Common myeloid progenitor, CD34-positive (primary cell): Measurements from ENCODE around the gene LRWD1.
"Not testable (repeated sequence)": the region's sequence is repeated elsewhere in the genome, so short reads cannot be mapped to it uniquely, and the experiment has no call there.

Source experiments
- CTCF ChIA-PET: fragments of 350-600 bp; sonication (Branson Sonifier 250); formaldehyde crosslinking; loops from one replicate; lab custom pipeline; 2021; ENCODE audit warnings: antibody characterized with exemption; lab: Charles Lee
- POLR2A ChIA-PET: fragments of 350-600 bp; sonication (Branson Sonifier 250); formaldehyde crosslinking; loops from one replicate; lab custom pipeline; 2021; ENCODE audit warnings: antibody characterized with exemption; lab: Charles Lee
- DNase-seq, 3 donors: peaks; one replicate each; pipeline versions ENCODE4 v3.0.0 to v3.0.0-alpha.2; 2013
- H3K27ac ChIP-seq, 2 experiments: 1 replicate in 1 of 2; 2 replicates in 1 of 2; pipeline ENCODE4 v1.7.0; 2013; ENCODE audit warnings: inconsistent platforms in 2 of 2, low read length in 2 of 2, mild to moderate bottlenecking in 2 of 2, low read depth in 1 of 2, moderate library complexity in 1 of 2; ENCODE audit not compliant: severe bottlenecking in 2 of 2, insufficient read depth in 1 of 2, poor library complexity in 1 of 2
- H3K27me3 ChIP-seq, 5 experiments: replicated peaks in 2 of 5; 1 replicate in 3 of 5; 2 replicates in 2 of 5; pipeline versions ENCODE4 v1.6.1 to v1.7.0; 2013; ENCODE audit warnings: low read length in 4 of 5, mild to moderate bottlenecking in 2 of 5, moderate library complexity in 2 of 5, inconsistent platforms in 1 of 5; ENCODE audit not compliant: insufficient read depth in 5 of 5, control insufficient read depth in 4 of 5
- H3K36me3 ChIP-seq, 4 experiments: 1 replicate in 2 of 4; 2 replicates in 2 of 4; pipeline versions ENCODE4 v1.6.1 to v1.7.0; 2013; ENCODE audit warnings: low read length in 3 of 4, control low read depth in 1 of 4, mild to moderate bottlenecking in 1 of 4; ENCODE audit not compliant: control insufficient read depth in 4 of 4, insufficient read depth in 4 of 4
- H3K4me1 ChIP-seq, 4 experiments: 1 replicate in 3 of 4; 2 replicates in 1 of 4; pipeline versions ENCODE4 v1.6.1 to v1.7.1; 2013; ENCODE audit warnings: low read length in 3 of 4, mild to moderate bottlenecking in 3 of 4, control low read depth in 1 of 4, inconsistent platforms in 1 of 4, moderate library complexity in 1 of 4; ENCODE audit not compliant: control insufficient read depth in 4 of 4, insufficient read depth in 4 of 4; ENCODE audit errors: control extremely low read depth in 1 of 4
- H3K4me3 ChIP-seq, 7 experiments: 1 replicate in 4 of 7; 2 replicates in 3 of 7; pipeline versions ENCODE4 v1.5.1 to v1.7.0; 2013; ENCODE audit warnings: mild to moderate bottlenecking in 7 of 7, low read length in 6 of 7, moderate library complexity in 6 of 7, inconsistent platforms in 2 of 7, low read depth in 2 of 7, control low read depth in 1 of 7; ENCODE audit not compliant: insufficient read depth in 4 of 7, control insufficient read depth in 1 of 7; ENCODE audit errors: extremely low read depth in 1 of 7
- H3K9me3 ChIP-seq, 5 experiments: 1 replicate in 4 of 5; 2 replicates in 1 of 5; pipeline versions ENCODE4 v1.6.1 to v1.7.1; 2013; ENCODE audit warnings: low read length in 4 of 5, mild to moderate bottlenecking in 2 of 5, inconsistent platforms in 1 of 5, low read depth in 1 of 5, moderate library complexity in 1 of 5; ENCODE audit not compliant: control insufficient read depth in 4 of 5, insufficient read depth in 2 of 5; ENCODE audit errors: control extremely low read depth in 1 of 5
- WGBS: methylation state at CpG from one replicate; pipeline ENCODE4 v1.1.5; 2013; ENCODE audit not compliant: insufficient coverage; 5-methylcytosine and 5-hydroxymethylcytosine counted together

The LRWD1 gene

DNA sequence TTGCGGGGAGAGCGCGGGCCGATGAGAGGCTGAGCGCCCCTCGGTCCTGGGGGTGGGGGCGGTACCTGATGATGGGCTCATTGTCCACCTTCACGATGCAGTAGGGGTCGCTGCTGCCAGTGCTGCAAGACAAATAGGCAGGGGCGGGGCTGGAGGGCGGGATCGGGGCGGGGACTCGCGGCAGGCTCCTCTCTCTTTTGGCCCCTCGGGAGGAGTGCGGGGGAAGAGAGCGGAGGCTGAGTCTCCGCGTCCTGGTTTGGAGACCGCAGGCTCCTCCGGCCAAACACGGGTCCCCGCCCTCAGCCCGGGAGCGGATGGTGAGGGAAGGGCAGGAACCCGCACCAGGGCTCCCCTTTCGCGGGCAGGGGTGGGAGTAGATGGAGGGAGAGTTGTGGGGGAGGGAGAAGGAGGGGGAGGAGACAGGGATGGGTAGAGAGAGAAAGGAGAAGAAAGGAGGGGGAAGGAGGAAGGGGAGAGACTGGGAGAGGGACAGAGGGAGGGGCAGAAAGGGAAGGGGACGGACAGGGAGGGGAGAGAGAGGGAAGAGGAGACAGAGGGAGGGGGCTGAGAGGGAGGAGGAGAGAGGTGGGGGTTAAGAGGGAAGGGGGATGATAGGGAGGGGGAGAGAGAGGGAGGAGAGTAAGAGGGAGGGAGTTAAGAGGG is 47.2 kb downstream of the LRWD1 start:
- POLR2A ChIA-PET, CTCF ChIA-PET, H3K36me3 ChIP-seq, H3K27ac ChIP-seq, H3K27me3 ChIP-seq, H3K4me3 ChIP-seq, H3K9me3 ChIP-seq, H3K4me1 ChIP-seq, DNase-seq: not testable (repeated sequence)
- no CpG with 5 or more reads among the region's 30 CpGs for WGBS

DNA sequence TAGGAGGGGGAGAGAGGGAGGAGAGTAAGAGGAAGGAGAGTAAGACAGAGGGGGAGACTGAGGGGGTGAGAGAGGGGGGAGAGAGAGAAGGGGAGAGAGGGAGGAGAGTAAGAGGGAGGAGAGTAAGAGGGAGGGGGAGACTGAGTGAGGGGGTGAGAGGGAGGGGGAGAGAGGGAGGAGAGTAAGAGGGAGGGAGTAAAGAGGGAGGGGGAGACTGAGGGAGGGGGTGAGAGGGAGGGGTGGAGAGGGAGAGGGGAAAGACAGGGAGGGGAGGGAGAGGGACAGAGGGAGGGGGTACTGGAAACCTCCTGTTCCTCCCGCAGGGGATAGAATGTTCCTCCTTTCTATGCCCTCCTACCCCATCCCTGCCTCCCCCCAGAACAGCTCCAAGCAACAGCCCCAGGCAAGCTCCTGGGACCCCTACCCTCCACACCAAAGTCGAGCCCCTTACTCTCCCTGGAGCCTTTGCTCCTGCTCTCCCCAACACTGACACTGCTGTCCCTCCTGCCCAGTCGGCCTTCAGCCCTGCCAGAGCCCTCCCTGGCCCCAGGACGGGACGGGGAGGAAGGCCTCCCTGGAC is 47.9 kb downstream of the LRWD1 start:
- DNase-seq = peak; percentile 95 to 99 (median 99)
- H3K36me3 ChIP-seq, H3K4me1 ChIP-seq, H3K27me3 ChIP-seq, H3K27ac ChIP-seq, H3K9me3 ChIP-seq, POLR2A ChIA-PET, CTCF ChIA-PET: not testable (repeated sequence)
- WGBS = 14% methylated on average over 1 of the region's 5 CpGs
- H3K4me3 ChIP-seq = peak overlapping the region in 1 of 7 experiments; percentile 28

DNA sequence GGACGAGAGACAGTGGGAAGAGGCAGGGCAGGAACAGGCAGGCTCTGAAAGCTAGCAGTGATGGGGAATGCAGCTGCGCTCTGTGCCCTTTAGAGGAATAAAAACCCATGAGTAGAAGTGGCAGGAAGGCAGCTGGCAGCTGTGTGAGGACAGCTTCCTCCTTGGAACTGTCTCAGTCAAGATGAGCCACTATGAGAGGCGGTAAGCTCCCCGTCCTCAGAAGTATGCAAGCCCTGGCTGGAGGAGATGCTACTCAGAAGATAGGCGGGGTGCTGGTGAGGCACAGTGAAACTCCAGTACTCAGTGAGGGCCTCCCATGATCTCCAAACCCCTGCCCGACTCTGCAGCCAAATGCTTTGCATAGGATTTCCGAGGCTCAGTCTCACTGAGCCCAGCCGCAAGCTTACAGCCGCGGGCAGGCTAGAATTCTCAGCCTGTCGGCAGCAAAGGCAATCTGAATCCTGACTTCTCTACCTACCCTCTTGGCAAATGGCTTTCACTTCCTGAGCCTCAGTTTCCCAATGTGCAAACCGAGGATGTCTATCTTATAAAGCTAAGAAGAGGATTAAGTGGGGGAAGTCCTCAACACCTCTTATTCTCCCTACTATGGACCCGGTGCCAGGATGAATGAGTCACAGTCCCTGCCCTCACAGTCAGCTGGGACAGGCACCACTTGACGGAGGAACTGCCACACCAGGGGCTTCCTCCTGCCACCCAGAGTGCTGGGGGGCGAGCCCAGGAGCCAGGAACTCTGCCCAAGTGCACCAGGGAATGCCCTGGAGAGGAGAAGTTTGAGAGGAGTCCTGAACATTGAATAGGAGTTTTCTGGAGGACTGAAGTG is 50.3 kb downstream of the LRWD1 start:
- POLR2A ChIA-PET, H3K27ac ChIP-seq, CTCF ChIA-PET, H3K4me3 ChIP-seq, H3K4me1 ChIP-seq, DNase-seq, H3K27me3 ChIP-seq, H3K36me3 ChIP-seq, H3K9me3 ChIP-seq: not testable (repeated sequence)
- WGBS = no CpG with 5 or more reads among the region's 15 CpGs

DNA sequence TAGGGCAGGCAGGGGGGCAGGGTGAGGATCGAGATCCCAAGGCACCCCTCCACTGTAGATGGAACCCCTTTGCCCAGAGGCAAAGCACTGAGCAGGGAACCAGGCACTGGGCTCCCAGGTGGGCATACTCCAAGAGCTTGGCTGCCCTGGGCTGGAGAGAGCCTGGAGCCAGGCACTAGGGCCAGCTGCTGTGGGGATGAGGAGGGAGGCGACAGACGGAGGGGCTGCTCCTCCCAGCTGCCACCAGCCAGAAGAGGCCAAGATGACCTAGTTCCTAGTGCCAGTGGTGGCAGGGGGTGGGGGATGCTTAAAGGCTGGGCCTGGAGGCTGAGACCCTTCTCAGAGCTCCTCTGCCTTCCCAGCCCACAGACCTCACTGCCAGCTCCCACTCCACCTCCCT is 51.1 kb downstream of the LRWD1 start:
- H3K36me3 ChIP-seq, H3K27me3 ChIP-seq, H3K9me3 ChIP-seq, CTCF ChIA-PET, DNase-seq, H3K4me3 ChIP-seq, H3K27ac ChIP-seq, H3K4me1 ChIP-seq, POLR2A ChIA-PET: not testable (repeated sequence)
- WGBS = no CpG with 5 or more reads among the region's 3 CpGs

DNA sequence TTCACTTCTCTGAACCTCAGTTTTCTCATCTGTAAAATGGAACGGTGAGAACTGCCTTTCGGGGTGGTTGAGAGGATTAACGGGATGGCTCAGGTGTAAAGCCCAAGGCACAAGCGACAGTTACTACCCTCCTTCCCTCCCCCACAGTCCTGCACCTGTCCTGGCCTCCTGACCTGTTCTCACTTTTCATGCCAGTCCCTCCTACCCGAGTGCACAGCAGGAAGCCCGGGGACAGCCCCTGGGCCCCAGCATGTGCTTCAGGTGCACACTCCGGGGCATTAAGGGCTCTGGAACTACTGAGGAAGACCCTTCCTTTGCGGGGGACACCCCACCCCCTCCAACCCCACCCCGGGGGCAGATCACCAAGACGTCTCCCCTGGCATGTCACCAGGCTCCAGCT is 52.2 kb downstream of the LRWD1 start:
- POLR2A ChIA-PET, DNase-seq, H3K27ac ChIP-seq, H3K36me3 ChIP-seq, H3K4me3 ChIP-seq, H3K9me3 ChIP-seq, CTCF ChIA-PET, H3K27me3 ChIP-seq, H3K4me1 ChIP-seq: not testable (repeated sequence)
- no CpG with 5 or more reads among the region's 10 CpGs for WGBS

DNA sequence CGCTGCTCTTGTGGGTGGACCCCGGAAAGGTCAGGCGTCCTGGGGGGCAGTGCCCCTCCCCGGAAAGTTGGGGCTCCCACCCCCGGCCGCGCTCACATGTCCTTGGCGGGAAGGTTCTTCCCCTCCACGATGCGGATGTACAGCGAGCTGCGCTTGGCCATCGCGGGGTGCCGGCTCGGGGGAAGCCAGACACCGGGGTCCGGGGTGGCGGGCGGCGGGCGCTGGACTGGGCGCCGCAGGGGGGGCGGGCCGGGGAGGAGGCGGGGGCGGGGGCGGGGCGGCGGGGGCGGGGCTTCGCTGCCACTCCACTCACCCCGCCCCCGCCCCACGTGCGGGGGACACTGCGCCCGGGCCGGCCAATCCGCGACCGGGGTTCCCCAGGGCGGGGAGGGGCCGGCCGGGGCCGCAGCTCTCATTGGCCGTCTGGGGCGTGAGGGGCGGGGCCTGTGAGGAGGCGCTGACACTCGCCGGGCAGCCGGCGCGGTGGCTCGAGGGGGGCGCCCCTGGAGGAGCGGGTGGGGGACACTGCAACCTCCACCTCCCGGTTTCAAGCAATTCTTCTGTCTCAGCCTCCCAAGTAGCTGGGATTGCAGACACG is 52.9 kb downstream of the LRWD1 start, which contains the start of gene RASA4B:
Gene RASA4B (minus strand): TSS at position 228 of the 598 bp plus-strand sequence. CDS start 67 bp downstream, at position 161.
- H3K4me1 ChIP-seq, H3K9me3 ChIP-seq, H3K27me3 ChIP-seq, H3K27ac ChIP-seq, CTCF ChIA-PET, H3K36me3 ChIP-seq, DNase-seq, POLR2A ChIA-PET: not testable (repeated sequence)
- peak within 1 kb of the TSS in 2 of 7 experiments; percentile 33 to 43 for H3K4me3 ChIP-seq
- WGBS = no CpG with 5 or more reads among the region's 61 CpGs

DNA sequence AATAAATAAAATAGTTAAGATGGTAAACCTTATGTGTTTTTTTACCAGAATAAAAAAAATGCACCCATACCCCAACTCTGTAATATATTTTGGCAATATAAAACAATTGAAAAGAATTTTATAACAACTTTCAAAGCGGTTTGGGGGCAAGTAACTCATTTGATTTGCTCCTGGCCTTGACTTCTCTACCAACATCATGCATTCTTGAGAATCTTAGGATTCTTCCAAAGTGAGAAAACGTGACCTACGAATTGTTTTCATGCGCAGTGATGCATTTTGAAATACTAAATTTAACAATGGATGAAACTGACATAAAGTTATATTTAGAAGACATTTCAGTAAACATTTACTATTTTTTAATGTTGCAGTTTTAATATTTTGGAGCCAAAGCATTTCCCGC is 56.0 kb downstream of the LRWD1 start:
- H3K9me3 ChIP-seq, H3K27me3 ChIP-seq, H3K27ac ChIP-seq, POLR2A ChIA-PET, H3K4me1 ChIP-seq, H3K36me3 ChIP-seq, CTCF ChIA-PET, DNase-seq, H3K4me3 ChIP-seq: not testable (repeated sequence)
- no CpG with 5 or more reads among the region's 5 CpGs for WGBS
